Measurements from ENCODE around the gene GAP43. TPM values are rescaled to one million over a fixed set of nuclear protein-coding genes. Genes with fewer than 3 reads are reported as not detected.
"Not testable (repeated sequence)": the region's sequence is repeated elsewhere in the genome, so short reads cannot be mapped to it uniquely, and the experiment has no call there.

GAP43 gene
- total RNA-seq, 3 donors from 2014 or later = not detected

DNA sequence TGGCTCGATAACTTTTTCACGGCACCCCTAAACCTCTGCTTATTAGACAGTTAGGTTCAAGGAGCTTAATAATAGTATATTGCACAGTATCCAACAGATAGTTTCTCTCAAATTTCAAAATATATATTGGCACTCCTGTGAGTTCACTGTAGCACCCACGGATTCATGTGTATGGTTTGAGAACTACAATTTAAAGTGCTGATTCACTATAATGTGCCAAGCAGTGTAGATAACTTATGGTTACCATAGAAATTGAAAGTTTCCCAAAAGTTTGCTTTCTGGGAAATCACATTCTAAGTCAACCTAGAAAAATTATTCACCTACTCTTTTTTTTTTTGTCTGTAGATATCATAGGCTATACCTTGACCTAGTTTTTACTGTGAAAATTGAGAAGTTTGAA lies 86.6 kb downstream of the GAP43 start:
- H3K36me3 Mint-ChIP-seq (ENCODE audit: insufficient read depth) = no peaks in the 10 kb centered on the region
- H3K9me3 Mint-ChIP-seq = no peaks in the 10 kb centered on the region
- H3K4me1 Mint-ChIP-seq (ENCODE audit: low read depth) = no peaks in the 10 kb centered on the region
- no peak for ATAC-seq
- no peak for DNase-seq
- no peak overlapping the region for H3K4me3 Mint-ChIP-seq
- peaks cover 11% of the 10 kb centered on the region for H3K27me3 Mint-ChIP-seq (ENCODE audit: low read depth)

DNA sequence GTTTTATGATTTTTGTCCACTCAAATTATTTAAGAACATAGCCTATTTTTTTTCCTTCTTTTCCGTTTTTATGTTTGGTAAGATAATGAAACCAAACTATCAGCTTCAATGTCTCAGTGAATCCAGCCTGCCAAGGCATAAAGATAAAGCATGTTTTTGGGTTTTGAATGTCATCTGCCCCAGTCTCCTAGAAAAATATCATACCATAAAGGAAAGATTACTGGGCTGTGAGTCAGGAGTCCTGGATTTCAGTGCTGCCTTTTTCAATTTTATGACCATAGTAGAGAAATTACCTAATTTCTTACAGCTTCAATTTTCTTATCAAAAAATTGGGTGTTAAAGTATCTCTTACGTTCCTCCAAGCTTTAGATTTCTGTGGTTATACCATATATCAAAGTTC lies 87.5 kb downstream of the GAP43 start:
- Mint-ChIP-seq H3K4me1 (ENCODE audit: low read depth) (no peaks in the 10 kb centered on the region), H3K4me3 (no peak overlapping the region), H3K36me3 (ENCODE audit: insufficient read depth) (no peaks in the 10 kb centered on the region), H3K9me3 (no peaks in the 10 kb centered on the region), H3K27me3 (ENCODE audit: low read depth) (peaks cover 11% of the 10 kb centered on the region)
- DNase-seq (no peak), ATAC-seq (no peak)

DNA sequence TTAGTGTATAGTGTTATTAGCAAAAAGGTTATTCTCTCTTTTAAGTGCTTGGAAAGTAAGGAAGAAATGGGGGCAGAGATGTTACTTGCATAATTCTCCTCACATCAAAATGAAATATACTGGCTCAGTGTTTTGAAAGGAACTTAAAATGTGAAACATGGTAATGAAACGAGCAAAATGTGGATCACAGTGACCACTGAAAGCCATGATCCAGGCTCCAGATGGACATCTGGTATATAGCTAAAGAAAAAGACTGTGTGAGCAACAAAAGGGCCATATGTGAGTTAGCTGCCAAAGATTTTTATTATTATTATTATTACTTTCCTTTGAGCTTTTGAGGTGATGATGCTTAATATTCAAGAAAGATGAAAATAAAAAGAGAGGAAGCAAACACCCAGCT lies 89.6 kb downstream of the GAP43 start:
- Mint-ChIP-seq H3K4me1 (ENCODE audit: low read depth) (no peaks in the 10 kb centered on the region), H3K27me3 (ENCODE audit: low read depth) (peaks cover 11% of the 10 kb centered on the region), H3K9me3 (no peaks in the 10 kb centered on the region), H3K4me3 (no peak overlapping the region), H3K36me3 (ENCODE audit: insufficient read depth) (no peaks in the 10 kb centered on the region)
- ATAC-seq = no peak
- no peak for DNase-seq

DNA sequence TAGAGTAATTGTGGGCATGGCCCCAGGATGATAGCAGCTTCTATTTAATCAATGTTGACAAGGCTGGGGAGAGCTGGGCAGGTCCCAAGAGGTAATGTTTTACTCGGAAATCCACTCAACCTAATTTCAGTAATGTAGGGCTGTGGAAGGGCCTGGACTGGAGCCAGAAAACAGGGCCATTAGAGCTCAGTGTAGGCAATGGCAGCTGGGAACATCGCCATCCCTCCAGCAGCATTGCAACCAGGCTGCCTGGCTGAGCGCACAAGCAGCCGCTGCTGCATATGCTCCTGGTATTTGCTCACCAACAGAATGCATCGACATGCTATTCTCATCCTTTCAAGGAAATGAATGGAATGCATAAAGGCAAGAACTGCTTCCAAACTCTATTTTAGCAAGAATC lies 90.0 kb downstream of the GAP43 start:
- no peak for ATAC-seq
- Mint-ChIP-seq H3K27me3 (ENCODE audit: low read depth) (peaks cover 9% of the 10 kb centered on the region), H3K36me3 (ENCODE audit: insufficient read depth) (no peaks in the 10 kb centered on the region), H3K9me3 (no peaks in the 10 kb centered on the region), H3K4me1 (ENCODE audit: low read depth) (no peaks in the 10 kb centered on the region), H3K4me3 (no peak overlapping the region)
- no peak for DNase-seq

DNA sequence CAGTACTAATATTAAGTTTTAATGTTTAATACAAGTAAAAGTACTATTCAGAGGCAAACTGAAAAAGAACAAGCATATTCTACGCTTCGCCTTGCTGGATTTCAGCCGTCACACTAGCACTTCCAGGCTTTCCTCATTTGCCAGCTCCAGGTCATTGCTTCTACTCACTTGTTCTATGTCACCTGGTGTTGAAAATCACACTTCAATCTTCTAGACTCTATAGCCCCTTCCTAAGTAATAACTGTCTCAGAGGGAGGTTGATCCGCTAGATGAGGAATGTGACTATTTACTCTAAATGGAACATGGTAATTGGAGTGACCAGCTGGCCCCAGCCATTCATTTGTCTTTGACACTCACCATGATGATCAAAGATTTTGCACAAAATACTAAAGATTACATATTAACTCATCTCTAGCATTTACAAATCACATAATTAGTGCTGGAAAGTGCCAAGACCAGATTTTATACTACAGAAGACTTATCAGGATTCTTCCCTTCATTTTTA lies 92.0 kb downstream of the GAP43 start:
- Mint-ChIP-seq H3K4me3 (no peak overlapping the region), H3K4me1 (ENCODE audit: low read depth) (no peaks in the 10 kb centered on the region), H3K36me3 (ENCODE audit: insufficient read depth) (no peaks in the 10 kb centered on the region), H3K9me3 (no peaks in the 10 kb centered on the region), H3K27me3 (ENCODE audit: low read depth) (peaks cover 6% of the 10 kb centered on the region)
- DNase-seq (no peak), ATAC-seq (no peak)

DNA sequence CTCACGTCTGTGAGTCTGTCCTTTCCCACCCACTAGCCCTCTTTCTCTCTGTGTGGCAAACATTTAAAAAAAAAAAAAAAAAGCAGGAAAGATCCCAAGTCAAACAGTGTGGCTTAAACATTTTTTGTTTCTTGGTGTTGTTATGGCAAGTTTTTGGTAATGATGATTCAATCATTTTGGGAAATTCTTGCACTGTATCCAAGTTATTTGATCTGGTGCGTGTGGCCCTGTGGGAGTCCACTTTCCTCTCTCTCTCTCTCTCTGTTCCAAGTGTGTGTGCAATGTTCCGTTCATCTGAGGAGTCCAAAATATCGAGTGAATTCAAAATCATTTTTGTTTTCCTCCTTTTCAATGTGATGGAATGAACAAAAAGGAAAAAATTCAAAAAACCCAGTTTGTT lies 97.7 kb downstream of the GAP43 start:
- ATAC-seq = no peak
- Mint-ChIP-seq H3K27me3 (ENCODE audit: low read depth) (peaks cover 9% of the 10 kb centered on the region), H3K9me3 (no peaks in the 10 kb centered on the region)

DNA sequence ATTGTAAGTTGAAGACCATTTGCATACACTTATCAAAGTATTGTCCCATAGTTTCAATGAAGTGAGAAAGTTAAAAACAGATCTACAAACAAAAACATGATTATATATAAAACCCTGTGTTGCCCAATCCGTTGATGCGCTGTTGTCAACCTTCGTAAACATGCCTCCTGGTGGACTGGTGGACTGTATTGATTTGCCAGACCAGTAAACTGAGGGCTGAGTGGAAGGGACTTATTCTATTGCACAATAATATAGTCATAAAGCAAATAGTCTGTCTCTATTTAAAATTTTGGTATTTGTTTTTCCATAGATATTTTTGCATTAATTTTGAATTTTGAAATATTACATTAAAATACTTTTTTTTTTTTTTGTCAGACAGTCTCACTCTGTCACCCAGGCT lies 102.5 kb downstream of the GAP43 start:
- Mint-ChIP-seq H3K4me3 (no peak overlapping the region), H3K4me1 (ENCODE audit: low read depth) (no peaks in the 10 kb centered on the region), H3K27me3 (ENCODE audit: low read depth) (peaks cover 6% of the 10 kb centered on the region), H3K9me3 (no peaks in the 10 kb centered on the region), H3K36me3 (ENCODE audit: insufficient read depth) (no peaks in the 10 kb centered on the region)
- ATAC-seq (no peak), DNase-seq (no peak)

More for the DNA sequence above, 97.7 kb downstream of the GAP43 start:
- Mint-ChIP-seq H3K4me1 (ENCODE audit: low read depth) (no peaks in the 10 kb centered on the region), H3K4me3 (no peak overlapping the region), H3K36me3 (ENCODE audit: insufficient read depth) (no peaks in the 10 kb centered on the region)
- no peak for DNase-seq

DNA sequence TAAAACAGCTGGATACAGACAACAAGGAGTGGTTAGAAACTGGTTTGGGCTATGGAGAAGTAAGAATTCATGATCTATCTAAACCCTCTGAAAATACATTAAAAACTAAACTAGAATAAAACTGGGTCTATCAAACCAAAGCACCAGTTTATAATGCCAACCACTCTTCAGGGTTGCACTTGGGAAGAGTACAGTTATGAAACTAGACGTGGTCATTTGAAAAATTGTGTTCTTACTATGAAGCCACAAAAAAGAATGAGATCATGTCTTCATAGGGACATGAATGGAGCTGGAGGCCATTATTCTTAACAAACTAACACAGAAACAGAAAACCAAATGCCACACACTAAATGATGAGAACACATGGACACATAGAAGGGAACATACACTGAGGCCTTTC lies 103.8 kb downstream of the GAP43 start:
- ATAC-seq = peak in 1 of 2 donors; percentile 23
- Mint-ChIP-seq H3K4me3 (no peak overlapping the region), H3K9me3 (peaks cover 6% of the 10 kb centered on the region), H3K4me1 (ENCODE audit: low read depth) (no peaks in the 10 kb centered on the region), H3K27me3 (ENCODE audit: low read depth) (no peaks in the 10 kb centered on the region), H3K36me3 (ENCODE audit: insufficient read depth) (no peaks in the 10 kb centered on the region)
- no peak for DNase-seq

DNA sequence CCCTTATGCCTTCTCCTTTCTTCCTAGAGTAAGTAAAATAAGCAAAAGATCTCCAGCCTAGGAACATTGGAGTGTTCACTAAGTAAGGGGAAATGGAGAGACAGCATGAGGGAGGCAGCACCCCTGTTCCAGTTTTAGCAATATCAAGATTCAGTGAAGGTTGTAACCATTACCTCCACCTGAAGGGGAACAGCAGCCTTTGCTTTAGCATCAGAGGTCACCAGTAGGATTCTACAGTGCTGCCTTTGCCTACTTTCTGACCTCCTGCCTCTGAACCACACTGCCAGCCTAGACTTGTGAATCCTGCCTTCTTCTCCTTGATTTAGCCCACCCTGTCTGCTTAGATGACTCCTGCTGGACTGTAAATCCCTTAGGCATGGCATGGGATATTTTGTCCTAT lies 104.7 kb downstream of the GAP43 start:
- no peaks in the 10 kb centered on the region for H3K36me3 Mint-ChIP-seq (ENCODE audit: insufficient read depth)
- H3K4me1 Mint-ChIP-seq (ENCODE audit: low read depth) = no peaks in the 10 kb centered on the region
- DNase-seq = no peak
- no peaks in the 10 kb centered on the region for H3K27me3 Mint-ChIP-seq (ENCODE audit: low read depth)
- ATAC-seq = no peak
- H3K4me3 Mint-ChIP-seq = no peak overlapping the region
- peaks cover 6% of the 10 kb centered on the region for H3K9me3 Mint-ChIP-seq

DNA sequence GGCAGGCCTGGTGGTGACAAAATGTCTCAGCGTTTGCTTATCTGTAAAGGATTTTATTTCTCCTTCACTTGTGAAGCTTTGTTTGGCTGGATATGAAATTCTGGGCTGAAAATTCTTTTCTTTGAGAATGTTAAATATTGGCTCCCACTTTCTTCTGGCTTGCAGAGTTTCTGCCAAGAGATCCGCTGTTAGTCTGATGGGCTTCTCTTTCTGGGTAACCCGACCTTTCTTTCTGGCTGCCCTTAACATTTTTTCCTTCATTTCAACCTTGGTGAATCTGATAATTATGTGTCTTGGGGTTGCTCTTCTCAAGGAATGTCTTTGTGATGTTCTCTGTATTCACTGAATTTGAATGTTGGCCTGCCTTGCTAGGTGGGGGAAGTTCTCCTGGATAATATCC lies 113.0 kb downstream of the GAP43 start:
- not testable (repeated sequence) for DNase-seq; H3K4me1 Mint-ChIP-seq (ENCODE audit: low read depth); H3K36me3 Mint-ChIP-seq (ENCODE audit: insufficient read depth); ATAC-seq; H3K4me3 Mint-ChIP-seq
- peaks cover 12% of the 10 kb centered on the region for H3K9me3 Mint-ChIP-seq
- H3K27me3 Mint-ChIP-seq (ENCODE audit: low read depth) = peaks cover 23% of the 10 kb centered on the region

DNA sequence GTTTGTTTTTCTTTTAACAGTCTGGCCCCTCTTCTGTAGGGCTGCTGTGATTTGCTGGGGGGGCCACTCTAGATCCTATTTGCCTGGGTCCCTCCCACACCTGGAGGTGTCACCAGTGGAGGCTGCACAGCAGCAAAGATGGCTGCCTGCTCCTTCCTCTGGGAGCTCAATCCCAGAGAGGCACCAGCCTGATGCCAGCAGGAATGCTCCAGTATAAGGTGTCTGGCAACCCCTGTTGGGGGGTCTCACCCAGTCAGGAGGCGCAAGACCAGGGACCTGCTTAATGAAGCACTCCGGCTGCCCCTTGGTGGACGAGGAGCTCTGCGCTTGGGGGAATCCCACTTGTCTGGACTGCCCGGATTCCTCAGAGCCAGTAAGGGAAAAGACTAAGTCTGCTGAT lies 118.3 kb downstream of the GAP43 start:
- peaks cover 42% of the 10 kb centered on the region for H3K27me3 Mint-ChIP-seq (ENCODE audit: low read depth)
- no peak for ATAC-seq
- H3K4me1 Mint-ChIP-seq (ENCODE audit: low read depth) = no peaks in the 10 kb centered on the region
- DNase-seq = no peak
- H3K36me3 Mint-ChIP-seq (ENCODE audit: insufficient read depth) = peaks cover 1% of the 10 kb centered on the region
- peaks cover 10% of the 10 kb centered on the region for H3K9me3 Mint-ChIP-seq
- no peak overlapping the region for H3K4me3 Mint-ChIP-seq

DNA sequence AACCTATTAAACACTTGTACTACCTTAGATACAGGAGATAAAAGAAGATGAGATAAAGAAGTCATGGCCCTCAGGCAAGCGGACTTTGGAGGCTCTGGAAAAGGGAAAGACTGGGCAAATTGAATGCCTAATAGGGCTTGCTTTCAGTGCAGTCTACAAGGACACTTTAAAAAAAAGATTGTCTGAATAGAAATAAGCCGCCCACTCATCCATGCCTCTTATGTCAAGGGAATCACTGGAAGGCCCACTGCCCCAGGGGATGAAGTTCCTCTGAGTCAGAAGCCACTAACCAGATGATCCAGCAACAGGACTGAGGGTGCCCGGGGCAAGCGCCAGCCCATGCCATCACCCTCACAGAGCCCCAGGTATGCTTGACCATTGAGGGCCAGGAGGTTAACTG lies 121.2 kb downstream of the GAP43 start:
- ATAC-seq; H3K36me3 Mint-ChIP-seq (ENCODE audit: insufficient read depth); H3K4me3 Mint-ChIP-seq; H3K4me1 Mint-ChIP-seq (ENCODE audit: low read depth); DNase-seq: not testable (repeated sequence)
- Mint-ChIP-seq H3K27me3 (ENCODE audit: low read depth) (peaks cover 48% of the 10 kb centered on the region), H3K9me3 (peaks cover 10% of the 10 kb centered on the region)

DNA sequence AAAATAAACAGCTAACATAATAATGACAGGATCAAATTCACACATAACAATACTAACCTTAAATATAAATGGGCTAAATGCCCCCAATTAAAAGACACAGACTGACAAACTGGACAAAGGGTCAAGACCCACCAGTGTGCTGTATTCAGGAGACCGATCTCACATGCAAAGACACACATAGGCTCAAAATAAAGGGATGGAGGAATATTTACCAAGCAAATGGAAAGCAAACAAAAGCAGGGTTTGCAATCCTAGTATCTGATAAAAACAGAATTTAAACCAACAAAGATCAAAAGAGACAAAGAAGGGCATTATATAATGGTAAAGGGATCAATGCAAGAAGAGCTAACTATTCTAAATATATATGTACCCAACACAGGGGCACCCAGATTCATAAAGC lies 129.7 kb downstream of the GAP43 start:
- H3K9me3 Mint-ChIP-seq; ATAC-seq; H3K4me3 Mint-ChIP-seq; DNase-seq; H3K36me3 Mint-ChIP-seq (ENCODE audit: insufficient read depth); H3K4me1 Mint-ChIP-seq (ENCODE audit: low read depth): not testable (repeated sequence)
- peaks cover 18% of the 10 kb centered on the region for H3K27me3 Mint-ChIP-seq (ENCODE audit: low read depth)

DNA sequence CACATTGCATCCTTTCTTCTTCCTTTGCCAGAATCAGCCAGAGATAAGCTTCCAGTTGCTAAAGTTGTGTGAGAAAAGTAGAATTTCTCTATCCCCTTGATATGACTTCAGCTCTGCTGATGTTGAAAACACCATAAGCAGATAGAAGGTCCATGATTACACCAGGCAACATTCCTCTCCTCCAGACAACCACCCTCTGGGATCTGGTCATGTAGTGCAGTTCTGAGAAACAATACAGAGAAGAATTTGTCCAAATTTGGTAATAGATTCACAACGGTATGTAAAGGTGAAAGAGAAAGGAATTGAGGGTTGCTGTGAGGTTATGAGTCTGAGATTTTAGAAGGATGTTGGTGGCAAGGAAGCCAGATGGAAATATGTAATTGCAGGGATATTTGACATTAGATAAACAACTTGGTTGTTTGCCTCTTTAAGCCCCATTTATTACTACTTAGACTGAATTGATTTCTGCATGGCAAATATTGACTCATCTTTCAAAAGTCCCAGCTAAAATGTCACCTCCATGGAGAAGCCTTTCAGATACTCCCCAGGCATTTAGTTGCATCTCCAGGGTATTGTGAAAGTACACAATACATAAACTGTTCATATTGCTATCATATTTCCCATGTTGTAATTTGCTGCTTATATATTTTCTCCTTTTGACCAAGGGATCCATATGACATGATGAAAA lies 134.9 kb downstream of the GAP43 start:
- Mint-ChIP-seq H3K9me3 (no peaks in the 10 kb centered on the region), H3K27me3 (ENCODE audit: low read depth) (no peaks in the 10 kb centered on the region), H3K36me3 (ENCODE audit: insufficient read depth) (no peaks in the 10 kb centered on the region), H3K4me1 (ENCODE audit: low read depth) (no peaks in the 10 kb centered on the region), H3K4me3 (no peak overlapping the region)
- DNase-seq (no peak), ATAC-seq (no peak)

DNA sequence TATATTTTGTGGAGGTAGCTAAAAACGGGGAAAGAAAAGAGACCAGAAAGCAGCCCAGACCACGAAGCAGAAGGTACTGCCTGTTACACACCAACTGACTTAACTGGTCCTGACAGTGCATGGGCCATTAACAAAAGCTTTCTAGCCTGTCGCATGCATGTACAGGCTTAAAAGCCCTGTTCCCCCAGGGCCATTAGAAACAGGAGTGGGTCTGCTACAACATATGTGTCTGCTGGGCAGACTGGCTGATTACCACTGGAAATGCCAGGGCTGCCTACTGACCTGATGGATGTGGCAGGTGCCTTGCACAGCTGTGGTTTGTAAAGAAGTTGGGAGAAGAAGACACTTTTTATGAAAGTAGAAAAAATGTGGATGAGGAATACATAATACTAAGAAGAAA lies 137.4 kb downstream of the GAP43 start:
- Mint-ChIP-seq H3K9me3 (no peaks in the 10 kb centered on the region), H3K4me3 (no peak overlapping the region), H3K36me3 (ENCODE audit: insufficient read depth) (no peaks in the 10 kb centered on the region), H3K4me1 (ENCODE audit: low read depth) (no peaks in the 10 kb centered on the region), H3K27me3 (ENCODE audit: low read depth) (no peaks in the 10 kb centered on the region)
- ATAC-seq (no peak), DNase-seq (no peak)

Data from activated T-cell treated with anti-CD3 and anti-CD28 coated beads, Interleukin-2, amount 50 U/mL, for 4 hours (primary cell).